Liver (tissue), 9 donors: ENCODE measurements around the gene SPEF1. TPM values are rescaled to one million over a fixed set of nuclear protein-coding genes. Genes with fewer than 3 reads are reported as not detected.
A peak's percentile ranks its signal among the peaks of the same experiment; 100 is the strongest.

ENCODE experiments used
- DNase-seq: peaks from one replicate; pipeline ENCODE4 v3.0.0-alpha.2; 2017; ENCODE audit warnings: low spot score
- H3K27ac ChIP-seq, 2 donors: one replicate each; pipeline ENCODE4 v1.7.0; 2013; ENCODE audit warnings: inconsistent platforms in 2 of 2, low read length in 2 of 2, control low read depth in 1 of 2, low read depth in 1 of 2, mild to moderate bottlenecking in 1 of 2
- H3K27me3 ChIP-seq, 4 donors: one replicate each; pipeline versions ENCODE4 v1.6.1 to v1.7.0; 2013; ENCODE audit warnings: low read length in 3 of 4, inconsistent platforms in 1 of 4, mild to moderate bottlenecking in 1 of 4, moderate library complexity in 1 of 4; ENCODE audit not compliant: control insufficient read depth in 4 of 4, insufficient read depth in 4 of 4
- H3K36me3 ChIP-seq, 4 donors: one replicate each; pipeline versions ENCODE4 v1.6.1 to v1.7.0; 2013; ENCODE audit warnings: low read length in 3 of 4, mild to moderate bottlenecking in 3 of 4, low read depth in 1 of 4, moderate library complexity in 1 of 4; ENCODE audit not compliant: control insufficient read depth in 4 of 4, insufficient read depth in 3 of 4
- H3K4me1 ChIP-seq, 4 donors: one replicate each; pipeline versions ENCODE4 v1.6.1 to v1.7.0; 2013; ENCODE audit warnings: low read length in 3 of 4, mild to moderate bottlenecking in 3 of 4, moderate library complexity in 1 of 4; ENCODE audit not compliant: control insufficient read depth in 4 of 4, insufficient read depth in 4 of 4
- H3K4me3 ChIP-seq, 3 donors: one replicate each; pipeline versions ENCODE4 v1.6.1 to v1.7.0; 2013; ENCODE audit warnings: low read length in 3 of 3, control low read depth in 1 of 3, low read depth in 1 of 3, mild to moderate bottlenecking in 1 of 3
- H3K9ac ChIP-seq, 2 donors: one replicate each; pipeline ENCODE4 v1.7.0; 2013; ENCODE audit warnings: low read length in 2 of 2, mild to moderate bottlenecking in 2 of 2, moderate library complexity in 2 of 2, control low read depth in 1 of 2, low read depth in 1 of 2
- H3K9me3 ChIP-seq, 4 donors: one replicate each; pipeline versions ENCODE4 v1.6.1 to v1.7.0; 2013; ENCODE audit warnings: low read length in 3 of 4; ENCODE audit not compliant: control insufficient read depth in 4 of 4
- ATF3 ChIP-seq: IDR thresholded peaks from 2 replicates; pipeline ENCODE4 v1.6.1; 2016; ENCODE audit warnings: antibody characterized with exemption
- EGR1 ChIP-seq, 2 donors: IDR thresholded peaks; 2 replicates each; pipeline ENCODE4 v1.6.1; 2016 to 2018; ENCODE audit warnings: antibody characterized with exemption in 2 of 2, low read depth in 2 of 2
- FOXA1 ChIP-seq: IDR thresholded peaks from 2 replicates; pipeline ENCODE4 v1.6.1; 2016; ENCODE audit warnings: antibody characterized with exemption
- FOXA2 ChIP-seq: IDR thresholded peaks from 2 replicates; pipeline ENCODE4 v1.6.1; 2016; ENCODE audit warnings: antibody characterized with exemption
- GABPA ChIP-seq, 2 donors: IDR thresholded peaks in 1 of 2; conservative IDR thresholded peaks in 1 of 2; 2 replicates each; pipeline ENCODE4 v1.6.1; 2016; ENCODE audit warnings: antibody characterized with exemption in 2 of 2, mild to moderate bottlenecking in 1 of 2, moderate library complexity in 1 of 2
- HNF4A ChIP-seq, 2 donors: conservative IDR thresholded peaks; 2 replicates each; pipeline ENCODE4 v1.6.1; 2016; ENCODE audit warnings: antibody characterized with exemption in 2 of 2, mild to moderate bottlenecking in 2 of 2
- HNF4G ChIP-seq: IDR thresholded peaks from 2 replicates; pipeline ENCODE4 v1.6.1; 2016; ENCODE audit warnings: antibody characterized with exemption
- JUND ChIP-seq, 2 donors: IDR thresholded peaks; 2 replicates each; pipeline ENCODE4 v1.6.1; 2016; ENCODE audit warnings: antibody characterized with exemption in 2 of 2
- MAX ChIP-seq: IDR thresholded peaks from 2 replicates; pipeline ENCODE4 v1.6.1; 2016; ENCODE audit warnings: antibody characterized with exemption
- NR2F2 ChIP-seq: IDR thresholded peaks from 2 replicates; pipeline ENCODE4 v1.6.1; 2016; ENCODE audit warnings: antibody characterized with exemption
- RAD21 ChIP-seq, 2 donors: IDR thresholded peaks; 2 replicates each; pipeline ENCODE4 v1.6.1; 2016; ENCODE audit warnings: antibody characterized with exemption in 2 of 2, mild to moderate bottlenecking in 2 of 2
- RXRA ChIP-seq, 2 donors: IDR thresholded peaks; 2 replicates each; pipeline ENCODE4 v1.6.1; 2017 to 2018; ENCODE audit warnings: antibody characterized with exemption in 2 of 2, mild to moderate bottlenecking in 1 of 2
- SP1 ChIP-seq: IDR thresholded peaks from 2 replicates; pipeline ENCODE4 v1.6.1; 2018; ENCODE audit warnings: antibody characterized with exemption, mild to moderate bottlenecking
- TAF1 ChIP-seq: conservative IDR thresholded peaks from 2 replicates; pipeline ENCODE4 v1.6.1; 2016; ENCODE audit warnings: antibody characterized with exemption, mild to moderate bottlenecking
- YY1 ChIP-seq: IDR thresholded peaks from 2 replicates; pipeline ENCODE4 v1.6.1; 2016; ENCODE audit warnings: antibody characterized with exemption, mild to moderate bottlenecking
- WGBS: extraction: QIAGEN DNeasy Blood & Tissue Kit; methylation state at CpG from one replicate; pipeline ENCODE4 v1.1.7; 2013; 5-methylcytosine and 5-hydroxymethylcytosine counted together
- polyA plus RNA-seq, 2 donors: library from polyadenylated mRNA; stranded (reverse) in 1 of 2; unstranded in 1 of 2; fragments of 200-250 nt in 1 of 2; fragments of >200 nt in 1 of 2; fragmentation: Nextera tagmentation in 1 of 2; extraction: Ambion mirVana in 1 of 2; gene quantifications; one replicate each; pipeline versions ENCODE4 v1.2.1 to v1.2.3, GENCODE V29; 2013 to 2015
- total RNA-seq, 2 donors: library from RNA; depleted of rRNA; stranded (reverse); fragments of >200 nt; gene quantifications; one replicate each; pipeline ENCODE4 v1.2.3, GENCODE V29; 2014
- TF ChIP-seq, protein P1 (sequence below): IDR thresholded peaks from 2 replicates; pipeline ENCODE4 v1.6.1; 2016; ENCODE audit warnings: antibody characterized with exemption, mild to moderate bottlenecking
- TF ChIP-seq, protein P2 (sequence below): IDR thresholded peaks from 2 replicates; pipeline ENCODE4 v1.6.1; 2016; ENCODE audit warnings: antibody characterized with exemption
- donor health status: healthy.
- donor health status: healthy.
- donor health status: healthy.
- donor health status: healthy.
- donor health status: healthy.

The SPEF1 gene
- total and polyA plus RNA-seq, 4 donors, result not detected

DNA sequence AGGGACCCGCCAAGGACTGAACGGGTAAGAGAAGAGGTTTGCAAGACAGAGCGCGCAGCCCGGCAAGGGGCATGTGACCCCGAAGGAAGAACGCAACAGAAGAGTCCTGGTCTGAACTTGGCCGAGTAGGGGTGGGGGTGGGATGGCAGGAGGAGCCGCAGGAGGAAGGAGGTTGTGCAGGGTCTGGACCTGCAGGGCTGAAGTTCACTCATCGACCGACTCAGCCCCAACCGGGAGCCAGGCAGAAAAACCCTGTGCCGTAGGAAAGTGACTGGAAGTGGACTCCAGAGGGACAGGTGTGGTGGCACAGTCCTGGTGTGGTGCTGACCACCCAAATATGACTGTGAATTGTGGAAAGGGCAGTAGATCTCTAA, 28.9 kb downstream of the SPEF1 start:
- no peak overlapping the region for H3K27ac ChIP-seq
- H3K4me3 ChIP-seq, result peak overlapping the region; percentile 42 to 66 (median 43)
- DNase-seq, result no peak
- TF ChIP-seq FOXA2 (no peak), HNF4A (conservative IDR thresholded peaks at IDR 0.05) (peak in 1 of 2 donors; percentile 6)
- no peak overlapping the region for H3K9ac ChIP-seq
- H3K36me3 ChIP-seq, result no peaks in the 10 kb centered on the region
- H3K9me3 ChIP-seq, result no peaks in the 10 kb centered on the region
- no peaks in the 10 kb centered on the region for H3K27me3 ChIP-seq
- H3K4me1 ChIP-seq, result peaks cover 1 to 25% (median 15%) of the 10 kb centered on the region in 4 donors
- 15% methylated on average over 13 of the region's 13 CpGs for WGBS

- H3K36me3 ChIP-seq, result no peaks in the 10 kb centered on the region
- 25% methylated on average over 95 of the region's 95 CpGs for WGBS
- H3K4me3 ChIP-seq, result peak overlapping the region; percentile 42 to 66 (median 43)
- H3K27me3 ChIP-seq, result no peaks in the 10 kb centered on the region
- no peak for TF ChIP-seq JUND (IDR thresholded peaks at IDR 0.05)
- no peak for TF ChIP-seq TAF1
- TF ChIP-seq RXRA (IDR thresholded peaks at IDR 0.05), result peak; percentile 33 to 42
- TF ChIP-seq HNF4A (conservative IDR thresholded peaks at IDR 0.05), result peak in 1 of 2 donors; percentile 11
- peak; percentile 12 for TF ChIP-seq NR2F2
- no peak for TF ChIP-seq YY1
- peaks cover 1 to 25% (median 15%) of the 10 kb centered on the region in 4 donors for H3K4me1 ChIP-seq
- no peaks in the 10 kb centered on the region for H3K9me3 ChIP-seq
- H3K27ac ChIP-seq, result no peak overlapping the region
- DNase-seq, result peak; percentile 76
- no peak overlapping the region for H3K9ac ChIP-seq
Observed at GRCh38 chr20:3751675-3752385, 29.4 kb downstream of the SPEF1 start.

DNA sequence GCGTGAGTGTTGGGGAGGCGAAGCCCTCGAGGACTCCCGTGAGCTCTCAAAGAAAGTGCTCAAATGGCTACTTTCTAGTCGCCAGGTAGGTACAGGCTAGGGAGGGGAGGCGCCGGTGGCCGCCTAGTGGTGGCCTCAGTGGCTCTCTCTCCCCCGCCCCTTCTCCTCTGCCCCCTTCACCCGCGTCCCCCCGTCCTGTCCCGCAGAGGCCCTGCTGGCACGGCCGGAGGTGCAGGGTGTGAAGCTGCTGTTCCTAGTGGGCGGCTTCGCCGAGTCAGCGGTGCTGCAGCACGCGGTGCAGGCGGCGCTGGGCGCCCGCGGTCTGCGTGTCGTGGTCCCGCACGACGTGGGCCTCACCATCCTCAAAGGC, 30.0 kb downstream of the SPEF1 start:
- Histone ChIP-seq H3K4me1 (peaks cover 1 to 25% (median 15%) of the 10 kb centered on the region in 4 donors), H3K27ac (no peak overlapping the region), H3K4me3 (peak overlapping the region in 1 of 3 donors; percentile 42), H3K36me3 (no peaks in the 10 kb centered on the region), H3K27me3 (no peaks in the 10 kb centered on the region), H3K9ac (no peak overlapping the region), H3K9me3 (no peaks in the 10 kb centered on the region)
- TF ChIP-seq, protein P1, sequence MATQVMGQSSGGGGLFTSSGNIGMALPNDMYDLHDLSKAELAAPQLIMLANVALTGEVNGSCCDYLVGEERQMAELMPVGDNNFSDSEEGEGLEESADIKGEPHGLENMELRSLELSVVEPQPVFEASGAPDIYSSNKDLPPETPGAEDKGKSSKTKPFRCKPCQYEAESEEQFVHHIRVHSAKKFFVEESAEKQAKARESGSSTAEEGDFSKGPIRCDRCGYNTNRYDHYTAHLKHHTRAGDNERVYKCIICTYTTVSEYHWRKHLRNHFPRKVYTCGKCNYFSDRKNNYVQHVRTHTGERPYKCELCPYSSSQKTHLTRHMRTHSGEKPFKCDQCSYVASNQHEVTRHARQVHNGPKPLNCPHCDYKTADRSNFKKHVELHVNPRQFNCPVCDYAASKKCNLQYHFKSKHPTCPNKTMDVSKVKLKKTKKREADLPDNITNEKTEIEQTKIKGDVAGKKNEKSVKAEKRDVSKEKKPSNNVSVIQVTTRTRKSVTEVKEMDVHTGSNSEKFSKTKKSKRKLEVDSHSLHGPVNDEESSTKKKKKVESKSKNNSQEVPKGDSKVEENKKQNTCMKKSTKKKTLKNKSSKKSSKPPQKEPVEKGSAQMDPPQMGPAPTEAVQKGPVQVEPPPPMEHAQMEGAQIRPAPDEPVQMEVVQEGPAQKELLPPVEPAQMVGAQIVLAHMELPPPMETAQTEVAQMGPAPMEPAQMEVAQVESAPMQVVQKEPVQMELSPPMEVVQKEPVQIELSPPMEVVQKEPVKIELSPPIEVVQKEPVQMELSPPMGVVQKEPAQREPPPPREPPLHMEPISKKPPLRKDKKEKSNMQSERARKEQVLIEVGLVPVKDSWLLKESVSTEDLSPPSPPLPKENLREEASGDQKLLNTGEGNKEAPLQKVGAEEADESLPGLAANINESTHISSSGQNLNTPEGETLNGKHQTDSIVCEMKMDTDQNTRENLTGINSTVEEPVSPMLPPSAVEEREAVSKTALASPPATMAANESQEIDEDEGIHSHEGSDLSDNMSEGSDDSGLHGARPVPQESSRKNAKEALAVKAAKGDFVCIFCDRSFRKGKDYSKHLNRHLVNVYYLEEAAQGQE, result no peak
- no peak for TF ChIP-seq TAF1
- no peak for TF ChIP-seq NR2F2
- TF ChIP-seq RXRA (IDR thresholded peaks at IDR 0.05), result no peak
- no peak for TF ChIP-seq RAD21 (IDR thresholded peaks at IDR 0.05)
- no peak for TF ChIP-seq FOXA2
- no peak for TF ChIP-seq GABPA (IDR thresholded peaks at IDR 0.05 in 1 of 2, conservative IDR thresholded peaks at IDR 0.05 in 1 of 2)
- TF ChIP-seq EGR1 (IDR thresholded peaks at IDR 0.05; ENCODE audit: low read depth in 2 of 2), result no peak
- TF ChIP-seq HNF4G, result no peak
- TF ChIP-seq MAX, result no peak
- TF ChIP-seq, protein P2, sequence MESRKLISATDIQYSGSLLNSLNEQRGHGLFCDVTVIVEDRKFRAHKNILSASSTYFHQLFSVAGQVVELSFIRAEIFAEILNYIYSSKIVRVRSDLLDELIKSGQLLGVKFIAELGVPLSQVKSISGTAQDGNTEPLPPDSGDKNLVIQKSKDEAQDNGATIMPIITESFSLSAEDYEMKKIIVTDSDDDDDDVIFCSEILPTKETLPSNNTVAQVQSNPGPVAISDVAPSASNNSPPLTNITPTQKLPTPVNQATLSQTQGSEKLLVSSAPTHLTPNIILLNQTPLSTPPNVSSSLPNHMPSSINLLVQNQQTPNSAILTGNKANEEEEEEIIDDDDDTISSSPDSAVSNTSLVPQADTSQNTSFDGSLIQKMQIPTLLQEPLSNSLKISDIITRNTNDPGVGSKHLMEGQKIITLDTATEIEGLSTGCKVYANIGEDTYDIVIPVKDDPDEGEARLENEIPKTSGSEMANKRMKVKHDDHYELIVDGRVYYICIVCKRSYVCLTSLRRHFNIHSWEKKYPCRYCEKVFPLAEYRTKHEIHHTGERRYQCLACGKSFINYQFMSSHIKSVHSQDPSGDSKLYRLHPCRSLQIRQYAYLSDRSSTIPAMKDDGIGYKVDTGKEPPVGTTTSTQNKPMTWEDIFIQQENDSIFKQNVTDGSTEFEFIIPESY, result no peak
- no peak for TF ChIP-seq FOXA1
- TF ChIP-seq SP1, result no peak
- TF ChIP-seq ATF3, result no peak
- no peak for DNase-seq
- 53% methylated on average over 31 of the region's 31 CpGs for WGBS
